Vagina (tissue), 2 donors: ENCODE measurements around the gene ACO1. TPM values are rescaled to one million over a fixed set of nuclear protein-coding genes. Genes with fewer than 3 reads are reported as not detected.
"Not testable (repeated sequence)": the region's sequence is repeated elsewhere in the genome, so short reads cannot be mapped to it uniquely, and the experiment has no call there.

Source experiments
- DNase-seq, 2 donors: peaks; one replicate each; pipeline ENCODE4 v3.0.0-alpha.2; 2017; ENCODE audit errors: extremely low spot score in 2 of 2
- H3K27ac ChIP-seq: fragments of 200-600 bp; sonication (generic); one replicate; pipeline ENCODE4 v1.5.1; 2019
- H3K27me3 ChIP-seq: fragments of 200-600 bp; sonication (generic); one replicate; pipeline ENCODE4 v1.5.1; 2019
- H3K36me3 ChIP-seq, 2 donors: fragments of 200-600 bp; sonication (generic); one replicate each; pipeline ENCODE4 v1.5.1; 2017 to 2019
- H3K4me1 ChIP-seq: fragments of 200-600 bp; sonication (generic); one replicate; pipeline ENCODE4 v1.5.1; 2019
- H3K4me3 ChIP-seq, 2 donors: fragments of 200-600 bp; sonication (generic); 1 replicate in 1 of 2; 2 replicates in 1 of 2; pipeline ENCODE4 v1.5.1; 2016 to 2019
- H3K9me3 ChIP-seq: fragments of 200-600 bp; sonication (generic); one replicate; pipeline ENCODE4 v1.5.1; 2019
- CTCF ChIP-seq, 3 experiments: fragments of 450-650 bp in 2 of 3; fragments of 200-600 bp in 1 of 3; sonication (generic) in 1 of 3; IDR thresholded peaks; one replicate each; pipeline ENCODE4 v1.5.1; 2017 to 2019; ENCODE audit warnings: antibody characterized with exemption in 3 of 3, mild to moderate bottlenecking in 2 of 3, moderate library complexity in 2 of 3
- POLR2A ChIP-seq, 2 donors: fragments of 450-650 bp; IDR thresholded peaks; one replicate each; pipeline ENCODE4 v1.6.1; 2017; ENCODE audit warnings: antibody characterized with exemption in 2 of 2, mild to moderate bottlenecking in 2 of 2, moderate library complexity in 2 of 2
- POLR2AphosphoS5 ChIP-seq, 2 donors: sonication (generic); formaldehyde crosslinking; IDR thresholded peaks; one replicate each; pipeline ENCODE4 v1.9.0; 2017; ENCODE audit warnings: antibody characterized with exemption in 2 of 2, mild to moderate bottlenecking in 2 of 2, low read depth in 1 of 2; ENCODE audit not compliant: insufficient read depth in 1 of 2
- intact Hi-C: fragments of 100-400 bp; cut with DNase I; formaldehyde crosslinking; loops from one replicate; pipeline ENCODE4 v1.15.1; 2023
- total RNA-seq: library from RNA; depleted of rRNA; stranded (reverse); fragments of >200 nt; gene quantifications from one replicate; pipeline ENCODE4 v1.2.3, GENCODE V29; 2016

ACO1 gene
- total RNA-seq, 1 donor from 2014 or later, result 23.6 TPM

DNA sequence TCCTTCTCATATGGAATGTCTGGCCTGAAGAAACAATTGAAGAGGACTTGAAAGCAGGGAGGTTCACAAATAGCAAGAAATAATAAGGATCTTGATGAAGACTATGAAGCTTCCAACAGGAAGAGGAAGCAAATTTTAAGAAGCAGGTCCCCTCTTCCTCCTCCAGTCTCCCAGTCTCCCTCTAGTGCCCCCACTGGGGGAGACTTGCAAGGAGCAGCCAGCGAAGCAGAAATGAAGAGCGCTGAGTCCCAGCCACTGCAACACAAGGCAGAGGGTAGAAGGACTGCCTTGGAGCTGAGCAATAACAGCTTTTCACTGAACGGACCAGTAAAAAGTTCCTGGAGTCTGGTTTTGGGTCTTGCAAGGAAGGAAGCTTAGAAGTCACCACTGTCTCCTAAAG lies 32.6 kb upstream of the ACO1 start:
- Histone ChIP-seq H3K9me3 (no peaks in the 10 kb centered on the region), H3K36me3 (no peaks in the 10 kb centered on the region), H3K27me3 (no peaks in the 10 kb centered on the region), H3K4me1 (no peaks in the 10 kb centered on the region), H3K4me3 (no peak overlapping the region), H3K27ac (no peak overlapping the region)
- intact Hi-C loops, result no loop called here
- DNase-seq, result no peak
- TF ChIP-seq CTCF (IDR thresholded peaks at IDR 0.05) (no peak), POLR2AphosphoS5 (IDR thresholded peaks at IDR 0.05; ENCODE audit: insufficient read depth in 1 of 2, low read depth in 1 of 2) (no peak), POLR2A (IDR thresholded peaks at IDR 0.05) (no peak)

GRCh38 chr9:32353476-32353875 lies 31.0 kb upstream of the ACO1 start:
- H3K4me3 ChIP-seq, H3K4me1 ChIP-seq, H3K27ac ChIP-seq, intact Hi-C loops, H3K27me3 ChIP-seq, H3K9me3 ChIP-seq, H3K36me3 ChIP-seq, DNase-seq: not testable (repeated sequence)

DNA sequence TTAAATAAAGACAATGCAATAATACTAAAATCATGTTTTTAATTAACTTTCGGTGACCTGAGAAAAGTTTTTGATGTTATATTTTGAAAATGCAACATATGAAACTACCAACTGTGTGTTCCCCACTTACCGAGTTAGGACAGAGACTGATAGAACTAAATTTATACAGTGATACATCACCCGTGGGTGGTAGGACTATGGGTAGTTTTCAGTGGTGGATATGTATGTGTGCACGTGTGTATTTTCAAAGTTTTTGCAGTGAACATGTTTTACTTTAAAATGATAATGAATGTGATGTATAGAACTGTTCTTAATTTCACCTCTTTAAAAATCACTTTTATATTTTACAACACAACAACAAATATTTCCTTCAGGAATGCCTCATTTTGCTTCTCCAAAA lies 25.0 kb upstream of the ACO1 start:
- no peaks in the 10 kb centered on the region for H3K4me1 ChIP-seq
- no peak for TF ChIP-seq POLR2AphosphoS5 (IDR thresholded peaks at IDR 0.05; ENCODE audit: insufficient read depth in 1 of 2, low read depth in 1 of 2)
- TF ChIP-seq CTCF (IDR thresholded peaks at IDR 0.05), result no peak
- TF ChIP-seq POLR2A (IDR thresholded peaks at IDR 0.05), result no peak
- H3K4me3 ChIP-seq, result no peak overlapping the region
- intact Hi-C loops, result no loop called here
- no peaks in the 10 kb centered on the region for H3K27me3 ChIP-seq
- DNase-seq, result no peak
- no peaks in the 10 kb centered on the region for H3K9me3 ChIP-seq
- H3K36me3 ChIP-seq, result no peaks in the 10 kb centered on the region
- H3K27ac ChIP-seq, result no peak overlapping the region

GRCh38 chr9:32360983-32361673 lies 23.3 kb upstream of the ACO1 start:
- Histone ChIP-seq H3K27me3 (no peaks in the 10 kb centered on the region), H3K4me1 (no peaks in the 10 kb centered on the region), H3K9me3 (no peaks in the 10 kb centered on the region), H3K27ac (no peak overlapping the region), H3K4me3 (no peak overlapping the region), H3K36me3 (no peaks in the 10 kb centered on the region)
- intact Hi-C loops, result no loop called here
- DNase-seq, result no peak
- TF ChIP-seq CTCF (IDR thresholded peaks at IDR 0.05) (no peak), POLR2AphosphoS5 (IDR thresholded peaks at IDR 0.05; ENCODE audit: insufficient read depth in 1 of 2, low read depth in 1 of 2) (no peak), POLR2A (IDR thresholded peaks at IDR 0.05) (no peak)

DNA sequence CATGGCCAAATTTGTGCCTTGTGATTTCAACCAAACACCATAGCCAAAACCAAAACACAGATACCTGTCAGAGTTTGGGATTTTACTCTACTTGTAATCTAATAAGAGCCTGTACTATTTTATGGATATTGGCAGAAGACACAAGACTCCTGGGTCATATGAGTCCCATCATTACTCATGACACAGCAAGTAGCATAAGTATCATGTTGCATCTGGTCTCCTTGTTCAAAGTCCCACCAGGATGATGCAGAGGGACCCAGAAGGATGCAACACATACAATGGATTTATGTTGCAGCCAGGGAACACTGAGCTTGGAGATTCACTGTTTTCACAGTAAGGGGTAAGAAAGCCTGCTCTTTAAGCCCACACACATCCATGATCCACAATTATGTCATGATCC lies 13.2 kb upstream of the ACO1 start:
- intact Hi-C loops, result loop anchor here (5.0 kb wide), 1 partner anchor 206 kb away; no protein-coding TSS in a partner anchor
- Histone ChIP-seq H3K4me3 (no peak overlapping the region), H3K9me3 (no peaks in the 10 kb centered on the region), H3K4me1 (no peaks in the 10 kb centered on the region), H3K36me3 (no peaks in the 10 kb centered on the region), H3K27ac (no peak overlapping the region), H3K27me3 (no peaks in the 10 kb centered on the region)
- no peak for DNase-seq
- TF ChIP-seq POLR2A (IDR thresholded peaks at IDR 0.05), result no peak
- no peak for TF ChIP-seq POLR2AphosphoS5 (IDR thresholded peaks at IDR 0.05; ENCODE audit: insufficient read depth in 1 of 2, low read depth in 1 of 2)
- no peak for TF ChIP-seq CTCF (IDR thresholded peaks at IDR 0.05)
